Hematopoietic multipotent progenitor cell (in vitro differentiated cells): ENCODE results near the gene PARD3B. TPM values are rescaled to one million over a fixed set of nuclear protein-coding genes. Genes with fewer than 3 reads are reported as not detected.

Source experiments
- DNase-seq, 3 donors: peaks; one replicate each; pipeline ENCODE4 v3.0.0-alpha.2; 2011 to 2015; ENCODE audit warnings: low read depth in 2 of 3, low spot score in 2 of 3
- total RNA-seq: library from RNA; depleted of rRNA; stranded (reverse); fragments of >200 nt; gene quantifications from one replicate; pipeline ENCODE4 v1.2.3, GENCODE V29; 2012

Gene PARD3B
- total RNA-seq, 1 donor: 2.7 TPM

- no peak for DNase-seq
Observed at GRCh38 chr2:204693262-204693661, 148.0 kb downstream of the PARD3B start.

GRCh38 chr2:204695506-204695905 is 150.2 kb downstream of the PARD3B start:
- DNase-seq: no peak

- DNase-seq: no peak
Observed at GRCh38 chr2:204696124-204696523, 150.8 kb downstream of the PARD3B start.

GRCh38 chr2:204705243-204705932 is 160.1 kb downstream of the PARD3B start:
- no peak for DNase-seq

GRCh38 chr2:204706939-204707338 is 161.7 kb downstream of the PARD3B start:
- DNase-seq: no peak

GRCh38 chr2:204713211-204713610 is 167.9 kb downstream of the PARD3B start:
- DNase-seq: no peak

GRCh38 chr2:204715361-204715760 is 170.1 kb downstream of the PARD3B start:
- no peak for DNase-seq

- DNase-seq: no peak
Observed at GRCh38 chr2:204717591-204717990, 172.3 kb downstream of the PARD3B start.

GRCh38 chr2:204718607-204719006 is 173.3 kb downstream of the PARD3B start:
- DNase-seq: no peak

- DNase-seq: no peak
Observed at GRCh38 chr2:204720874-204721273, 175.6 kb downstream of the PARD3B start.

GRCh38 chr2:204722207-204722606 is 176.9 kb downstream of the PARD3B start:
- DNase-seq: no peak

GRCh38 chr2:204722691-204723090 is 177.4 kb downstream of the PARD3B start:
- no peak for DNase-seq

GRCh38 chr2:204725693-204726360 is 180.6 kb downstream of the PARD3B start:
- no peak for DNase-seq

- no peak for DNase-seq
Observed at GRCh38 chr2:204726831-204727230, 181.6 kb downstream of the PARD3B start.

- no peak for DNase-seq
Observed at GRCh38 chr2:204727368-204727767, 182.1 kb downstream of the PARD3B start.

- no peak for DNase-seq
Observed at GRCh38 chr2:204730603-204731002, 185.3 kb downstream of the PARD3B start.

GRCh38 chr2:204732019-204732418 is 186.7 kb downstream of the PARD3B start:
- DNase-seq: no peak

- no peak for DNase-seq
Observed at GRCh38 chr2:204737296-204737695, 192.0 kb downstream of the PARD3B start.

- no peak for DNase-seq
Observed at GRCh38 chr2:204738721-204739120, 193.4 kb downstream of the PARD3B start.

- no peak for DNase-seq
Observed at GRCh38 chr2:204743393-204743960, 198.2 kb downstream of the PARD3B start.

- DNase-seq: no peak
Observed at GRCh38 chr2:204744506-204744905, 199.2 kb downstream of the PARD3B start.

- DNase-seq: no peak
Observed at GRCh38 chr2:204748286-204748685, 203.0 kb downstream of the PARD3B start.
